GM21825 (cell line): ENCODE results near the gene OR4X1.
"Not testable (repeated sequence)": the region's sequence is repeated elsewhere in the genome, so short reads cannot be mapped to it uniquely, and the experiment has no call there.

Source experiments
- ATAC-seq: cut with Tn5 transposase; IDR thresholded peaks from one replicate; pipeline ENCODE4 v1.9.1; 2021; ENCODE audit warnings: mild to moderate bottlenecking, moderate library complexity; ENCODE audit not compliant: unreplicated experiment

The OR4X1 gene

GRCh38 chr11:48263423-48263911, at the start of gene OR4X1:
Gene OR4X1 (plus strand): TSS chr11:48263861. CDS start chr11:48263861, 0 bp downstream.
- no peak for ATAC-seq

DNA sequence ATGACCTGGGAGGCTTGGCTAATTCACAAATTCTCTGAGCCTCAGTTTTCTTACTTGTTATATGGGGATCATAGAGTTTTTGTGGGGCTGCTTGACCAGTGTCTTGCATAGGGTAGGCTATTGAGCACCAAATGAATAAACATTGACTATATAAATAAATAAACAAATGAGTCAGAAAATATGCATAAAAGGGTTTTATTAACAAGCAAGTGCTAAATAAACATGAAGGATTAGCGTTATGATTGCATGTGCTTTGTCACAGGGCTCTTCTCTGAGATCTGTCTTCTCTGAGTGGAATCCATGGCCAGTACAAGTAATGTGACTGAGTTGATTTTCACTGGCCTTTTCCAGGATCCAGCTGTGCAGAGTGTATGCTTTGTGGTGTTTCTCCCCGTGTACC, 47.2 kb upstream of the OR4X1 start, which contains the start of gene OR4B1:
Gene OR4B1 (plus strand): TSS at position 301 of the 400 bp plus-strand sequence. CDS start 0 bp downstream, at position 301.
- ATAC-seq, result no peak

- ATAC-seq, result no peak
Measured at GRCh38 chr11:48228761-48229160, 34.9 kb upstream of the OR4X1 start.

GRCh38 chr11:48230057-48230456, 33.6 kb upstream of the OR4X1 start:
- ATAC-seq, result not testable (repeated sequence)

GRCh38 chr11:48237727-48238126, 25.9 kb upstream of the OR4X1 start:
- ATAC-seq, result no peak

GRCh38 chr11:48242501-48242900, 21.2 kb upstream of the OR4X1 start:
- ATAC-seq, result no peak

DNA sequence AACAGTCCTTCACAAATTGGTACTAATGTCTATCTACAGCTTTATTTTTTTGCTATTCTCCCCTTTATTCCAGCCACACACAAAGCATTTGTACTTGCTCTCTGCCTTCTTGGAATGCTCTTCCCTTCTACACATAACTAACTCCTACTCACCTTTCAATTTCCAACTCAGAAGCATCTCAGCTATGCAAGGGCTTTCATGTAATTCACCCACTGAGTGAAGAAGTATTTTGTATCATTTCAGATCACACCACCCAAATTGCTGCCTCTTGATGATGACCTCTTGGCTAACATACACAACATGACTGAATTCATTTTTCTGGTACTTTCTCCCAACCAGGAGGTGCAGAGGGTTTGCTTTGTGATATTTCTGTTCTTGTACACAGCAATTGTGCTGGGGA, 18.9 kb upstream of the OR4X1 start, which contains the start of gene OR4X2:
Gene OR4X2 (plus strand): TSS at position 301 of the 400 bp plus-strand sequence. CDS start 0 bp downstream, at position 301.
- no peak for ATAC-seq

DNA sequence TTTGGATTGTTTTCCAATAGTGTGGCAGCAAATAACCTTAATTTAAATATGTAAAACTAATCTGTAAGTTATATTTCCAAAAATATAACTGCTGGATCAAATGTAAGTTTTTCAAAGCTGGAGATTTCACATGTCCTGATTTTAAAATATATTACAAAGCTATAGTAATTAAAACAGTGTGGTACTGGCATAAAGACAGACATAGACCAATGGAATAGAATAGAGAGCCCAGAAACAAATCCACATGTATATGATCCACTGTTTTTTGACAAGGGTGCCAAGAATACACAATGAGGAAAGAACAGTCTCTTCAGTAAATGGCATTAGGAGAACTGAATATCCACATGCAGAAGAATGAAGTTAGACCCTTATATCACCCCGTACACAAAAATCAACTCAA, 14.8 kb upstream of the OR4X1 start:
- ATAC-seq, result no peak

- no peak for ATAC-seq
Measured at GRCh38 chr11:48261600-48261999, 2.1 kb upstream of the OR4X1 start.

DNA sequence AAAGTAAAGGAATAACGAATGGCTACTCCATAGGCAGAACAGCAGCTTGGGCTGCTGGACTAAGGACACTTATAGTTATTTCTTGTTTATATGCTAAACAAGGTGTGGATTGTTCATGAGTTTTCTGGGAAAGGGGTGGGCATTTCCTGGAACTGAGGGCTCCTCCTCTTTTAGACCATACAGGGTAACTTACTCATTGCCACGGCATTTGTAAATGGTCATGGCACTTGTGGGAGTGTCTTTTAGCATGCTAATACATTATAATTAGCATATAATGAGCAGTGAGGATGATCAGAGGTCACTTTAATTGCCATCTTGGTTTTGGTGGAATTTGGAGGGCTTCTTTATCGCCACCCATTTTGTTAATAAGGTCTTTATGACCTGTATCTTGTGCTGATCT, 7.0 kb downstream of the OR4X1 start:
- ATAC-seq, result no peak

DNA sequence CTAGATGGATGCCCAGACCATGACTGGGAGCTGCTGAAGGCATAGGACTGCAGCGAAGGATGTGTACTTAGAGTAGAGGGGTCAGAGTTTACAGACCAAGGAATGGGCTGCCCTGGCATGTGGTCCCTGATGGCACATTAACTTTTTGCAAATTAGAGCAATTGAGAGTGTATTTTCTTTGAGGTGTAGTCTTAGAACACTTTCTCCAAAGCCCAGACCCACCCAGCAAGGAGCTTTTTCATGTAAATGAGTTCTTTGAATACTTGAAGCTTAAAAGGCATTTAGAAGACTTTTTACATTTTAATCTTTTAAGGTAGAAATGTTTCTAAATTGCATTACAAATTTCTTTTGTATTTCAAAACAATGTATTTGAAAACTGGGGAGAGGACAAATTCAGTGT, 8.9 kb downstream of the OR4X1 start:
- ATAC-seq, result no peak

DNA sequence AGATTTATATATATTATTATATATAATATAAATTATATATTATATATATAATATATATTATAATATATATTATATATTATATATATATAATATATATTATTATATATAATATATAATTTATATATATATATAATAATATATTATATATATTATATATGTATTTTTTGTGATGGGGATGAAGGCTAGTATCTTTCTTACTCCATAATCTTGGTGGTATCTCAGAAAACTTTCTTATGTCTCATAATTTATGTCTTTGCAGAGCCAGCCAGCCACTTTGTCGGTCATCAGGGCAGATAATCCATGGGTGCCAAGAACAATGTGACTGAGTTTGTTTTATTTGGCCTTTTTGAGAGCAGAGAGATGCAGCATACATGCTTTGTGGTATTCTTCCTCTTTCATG, 42.3 kb downstream of the OR4X1 start, which contains the start of gene OR4S1:
Gene OR4S1 (plus strand): TSS at position 301 of the 400 bp plus-strand sequence. CDS start 0 bp downstream, at position 301.
- no peak for ATAC-seq

GRCh38 chr11:48307760-48308386, 44.2 kb downstream of the OR4X1 start:
- ATAC-seq, result peak; percentile 68

DNA sequence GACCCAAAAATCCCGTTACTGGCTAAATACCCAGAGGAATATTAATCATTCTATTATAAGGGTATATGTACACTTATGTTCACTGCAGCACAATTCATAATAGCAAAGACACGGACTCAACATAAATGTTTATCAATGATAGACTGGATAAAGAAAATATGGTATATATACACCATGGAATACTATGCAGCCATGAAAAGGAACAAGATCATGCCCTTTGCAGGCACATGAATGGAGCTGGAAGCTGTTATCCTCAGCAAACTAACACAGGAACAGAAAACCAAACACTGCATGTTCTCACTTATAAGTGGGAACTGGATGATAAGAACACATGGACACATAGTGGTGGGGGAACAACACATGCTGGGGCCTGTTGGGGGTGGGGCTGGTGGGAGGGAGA, 49.9 kb downstream of the OR4X1 start:
- not testable (repeated sequence) for ATAC-seq
